GM12874 (cell line): ENCODE results near the gene AOC2.

Source experiments
- CTCF ChIP-seq: IDR thresholded peaks from 2 replicates; pipeline ENCODE4 v1.5.1; 2011; ENCODE audit warnings: low read depth, mild to moderate bottlenecking, control low read depth, low read length, moderate library complexity; ENCODE audit not compliant: insufficient read depth

Gene AOC2

GRCh38 chr17:42886283-42887176, 42.1 kb downstream of the AOC2 start:
- TF ChIP-seq CTCF: no peak

GRCh38 chr17:42889809-42890208, 45.4 kb downstream of the AOC2 start:
- TF ChIP-seq CTCF: no peak

GRCh38 chr17:42891539-42892152, 47.3 kb downstream of the AOC2 start:
- TF ChIP-seq CTCF: no peak

GRCh38 chr17:42893359-42893758, 49.0 kb downstream of the AOC2 start:
- no peak for TF ChIP-seq CTCF

- TF ChIP-seq CTCF: no peak
Measured at GRCh38 chr17:42894283-42895184, 50.2 kb downstream of the AOC2 start.

GRCh38 chr17:42895185-42895555, 50.8 kb downstream of the AOC2 start:
- no peak for TF ChIP-seq CTCF
